ENCODE measurements around the gene PARS2.

- TF ChIP-seq CTCF (conservative IDR thresholded peaks at IDR 0.05; ENCODE audit: low read depth, low read length) (no peak), EZH2 (IDR thresholded peaks at IDR 0.05; ENCODE audit: low read length, unreplicated experiment) (no peak)
Measured at GRCh38 chr1:54812801-54813484, 48.6 kb upstream of the PARS2 start.

All from PC-3 (cell line).